Measurements from ENCODE around the gene FAM174B.

The FAM174B gene

DNA sequence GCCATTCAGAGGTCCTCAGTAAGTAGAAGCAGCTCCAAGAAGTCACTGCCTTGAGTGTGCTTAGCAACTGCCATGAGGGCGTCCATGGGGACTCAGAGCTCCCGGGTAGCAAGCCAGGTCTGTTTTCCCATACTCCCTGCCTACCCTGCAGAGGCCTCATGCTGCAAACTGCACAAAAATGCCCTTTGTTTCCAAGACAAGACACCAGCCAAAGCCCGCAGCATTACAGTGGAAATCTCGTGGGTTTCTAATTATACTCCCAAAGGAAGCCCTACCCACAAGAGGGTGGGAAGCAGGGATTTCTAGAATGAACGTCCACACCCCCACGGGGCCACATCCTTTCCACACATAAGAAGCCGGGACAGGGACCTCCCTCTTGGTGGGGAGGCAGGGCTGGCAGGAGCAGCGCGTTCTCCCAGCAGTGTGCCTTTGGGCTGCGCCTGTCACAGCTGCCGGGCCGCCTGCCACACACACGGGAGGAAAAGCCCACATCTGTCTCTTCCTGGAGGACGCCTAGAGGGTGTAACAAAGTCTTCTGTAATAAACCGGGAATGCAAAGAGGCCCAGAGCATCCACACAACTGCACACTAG lies 31.1 kb downstream of the FAM174B start:
- TF ChIP-seq POLR2AphosphoS5 (IDR thresholded peaks at IDR 0.05; ENCODE audit: low read depth, low read length): no peak
- no peak for TF ChIP-seq TAF1 (IDR thresholded peaks at IDR 0.05; ENCODE audit: borderline replicate concordance, low read depth, low read length)
- TF ChIP-seq POLR2A (IDR thresholded peaks at IDR 0.05; ENCODE audit: low read depth, low read length): no peak
- FAIRE-seq: no peak
- DNase-seq (ENCODE audit: insufficient read length): no peak

- FAIRE-seq (no peak), DNase-seq (ENCODE audit: insufficient read length) (no peak)
- TF ChIP-seq POLR2AphosphoS5 (IDR thresholded peaks at IDR 0.05; ENCODE audit: low read depth, low read length) (no peak), POLR2A (IDR thresholded peaks at IDR 0.05; ENCODE audit: low read depth, low read length) (no peak), TAF1 (IDR thresholded peaks at IDR 0.05; ENCODE audit: borderline replicate concordance, low read depth, low read length) (no peak)
Observed at GRCh38 chr15:92623435-92623834, 32.1 kb downstream of the FAM174B start.

DNA sequence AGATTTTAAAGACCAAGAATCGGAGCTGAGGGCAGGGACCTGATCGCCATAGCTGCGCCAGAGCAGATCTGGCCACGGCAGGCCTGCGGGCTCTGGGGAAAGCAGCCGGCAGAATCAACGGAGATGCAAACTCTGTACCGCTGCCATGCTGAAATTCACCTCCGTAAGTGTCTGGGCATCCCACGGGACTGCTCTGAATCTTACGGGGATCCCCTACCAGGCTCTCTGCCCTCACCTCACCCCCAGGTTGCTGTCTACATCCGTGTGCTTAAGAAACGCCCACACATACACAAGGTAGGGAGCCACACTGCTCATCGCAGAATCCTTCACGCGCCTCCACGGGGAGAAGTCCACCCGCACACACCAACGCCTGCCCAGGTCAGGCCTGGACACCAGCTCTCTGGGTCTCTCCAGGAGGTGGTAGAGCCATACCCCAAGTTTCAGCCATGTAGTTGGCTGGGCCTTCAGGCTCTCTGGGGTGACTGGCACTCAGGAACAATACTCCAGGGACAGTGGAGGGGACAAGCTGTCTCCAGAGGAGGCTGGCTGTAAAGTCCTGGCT lies 33.5 kb downstream of the FAM174B start:
- no peak for DNase-seq (ENCODE audit: insufficient read length)
- no peak for FAIRE-seq

GRCh38 chr15:92620991-92621390 lies 34.6 kb downstream of the FAM174B start:
- DNase-seq (ENCODE audit: insufficient read length) (no peak), FAIRE-seq (no peak)
- TF ChIP-seq POLR2A (IDR thresholded peaks at IDR 0.05; ENCODE audit: low read depth, low read length) (no peak), TAF1 (IDR thresholded peaks at IDR 0.05; ENCODE audit: borderline replicate concordance, low read depth, low read length) (no peak), POLR2AphosphoS5 (IDR thresholded peaks at IDR 0.05; ENCODE audit: low read depth, low read length) (no peak)

More for the DNA sequence above, 33.5 kb downstream of the FAM174B start:
- no peak for TF ChIP-seq POLR2A (IDR thresholded peaks at IDR 0.05; ENCODE audit: low read depth, low read length)
- no peak for TF ChIP-seq TAF1 (IDR thresholded peaks at IDR 0.05; ENCODE audit: borderline replicate concordance, low read depth, low read length)
- no peak for TF ChIP-seq POLR2AphosphoS5 (IDR thresholded peaks at IDR 0.05; ENCODE audit: low read depth, low read length)

- DNase-seq (ENCODE audit: insufficient read length) (no peak), FAIRE-seq (no peak)
- TF ChIP-seq TAF1 (IDR thresholded peaks at IDR 0.05; ENCODE audit: borderline replicate concordance, low read depth, low read length) (no peak), POLR2A (IDR thresholded peaks at IDR 0.05; ENCODE audit: low read depth, low read length) (no peak), POLR2AphosphoS5 (IDR thresholded peaks at IDR 0.05; ENCODE audit: low read depth, low read length) (no peak)
Observed at GRCh38 chr15:92619145-92620101, 36.2 kb downstream of the FAM174B start.

DNA sequence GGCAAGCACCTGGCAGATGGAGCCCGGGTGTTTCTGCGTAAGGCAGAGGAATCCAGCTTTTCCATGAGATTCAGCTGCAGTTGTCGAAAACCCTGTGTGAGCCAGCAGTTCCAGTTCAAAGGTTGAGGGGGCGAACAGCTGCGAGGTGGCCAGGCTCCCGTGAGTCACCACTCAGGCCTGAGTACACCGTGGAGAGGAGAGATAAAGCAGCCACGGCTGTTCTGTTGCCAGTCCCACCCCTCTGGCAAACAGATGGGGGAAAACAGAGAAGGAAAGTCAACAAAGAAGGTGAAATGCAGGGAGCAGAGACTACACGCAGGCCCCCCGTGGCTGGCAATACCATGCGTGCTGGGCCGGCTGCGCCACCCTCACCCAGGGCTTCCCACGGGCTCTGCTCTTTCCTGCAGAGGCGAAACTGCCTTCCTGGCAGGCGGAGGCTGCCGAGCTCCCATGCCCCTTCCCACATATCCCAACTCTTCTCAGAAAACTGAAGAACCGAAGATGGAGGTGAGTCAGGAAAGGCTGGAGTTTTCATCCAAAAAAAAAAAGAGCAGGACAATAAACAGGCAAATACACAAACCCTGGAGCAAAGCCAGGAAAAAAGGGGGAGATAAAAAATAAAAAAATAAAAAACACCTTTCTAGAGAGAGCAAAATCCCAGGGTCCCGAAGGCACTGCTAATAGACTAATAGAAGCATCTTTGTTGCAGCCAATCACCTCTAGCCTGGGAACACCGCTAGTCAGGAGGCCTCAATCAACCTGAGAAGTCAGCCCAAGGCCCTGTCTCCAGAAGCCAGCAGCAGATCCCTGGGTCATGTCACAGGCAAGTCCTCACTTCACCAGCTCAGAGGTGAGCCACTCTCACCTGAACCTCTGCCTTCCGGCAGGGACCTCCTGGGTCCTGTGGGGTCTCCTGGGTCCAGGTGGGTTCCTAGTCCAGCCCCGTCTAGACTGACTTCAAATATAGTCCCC lies 37.7 kb downstream of the FAM174B start:
- DNase-seq (ENCODE audit: insufficient read length) (no peak), FAIRE-seq (no peak)
- TF ChIP-seq TAF1 (IDR thresholded peaks at IDR 0.05; ENCODE audit: borderline replicate concordance, low read depth, low read length) (no peak), POLR2A (IDR thresholded peaks at IDR 0.05; ENCODE audit: low read depth, low read length) (no peak), POLR2AphosphoS5 (IDR thresholded peaks at IDR 0.05; ENCODE audit: low read depth, low read length) (no peak)

DNA sequence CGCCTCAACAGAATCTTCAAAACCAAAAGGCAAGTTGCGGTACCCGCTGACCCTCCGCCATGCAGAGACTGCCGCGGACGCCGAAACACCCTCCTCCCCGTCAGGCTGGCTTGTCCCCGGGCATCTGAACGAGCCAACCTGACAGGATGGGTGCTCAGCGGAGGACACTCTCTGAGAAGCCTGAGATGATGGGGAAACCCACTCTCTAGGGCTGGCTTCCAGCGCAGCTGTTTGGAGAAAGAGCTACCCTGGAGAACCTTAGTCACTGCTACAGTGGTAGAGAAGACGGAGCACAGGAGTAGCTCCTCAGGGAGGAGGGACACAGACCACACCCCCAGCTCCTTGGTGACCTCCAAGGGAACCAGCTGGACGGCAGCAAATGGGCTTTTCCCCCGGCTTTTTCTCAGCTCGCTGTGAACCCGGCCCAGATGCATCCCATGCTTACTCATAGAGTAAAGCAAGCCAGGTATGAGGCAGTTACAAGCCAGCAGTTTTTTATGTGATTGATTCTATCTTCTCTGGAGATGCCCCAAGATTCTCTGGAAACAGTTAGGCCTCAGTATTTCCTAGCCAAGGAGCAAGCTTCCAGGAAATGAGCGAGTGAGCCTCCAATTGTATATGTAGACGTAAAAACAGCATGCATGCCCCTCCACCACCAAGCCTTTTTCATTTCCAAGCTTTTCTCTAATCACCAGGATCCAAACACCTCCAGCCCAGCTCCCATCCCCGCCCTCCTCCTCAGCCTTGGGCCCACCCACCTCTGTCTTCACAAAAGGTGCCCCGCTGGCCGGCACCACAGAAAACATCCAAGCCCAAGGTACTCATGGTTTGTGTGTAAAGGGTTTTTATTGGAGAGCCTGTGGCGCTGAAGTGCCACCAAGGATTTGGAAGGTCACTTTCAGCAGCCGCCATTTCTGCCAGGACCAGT lies 38.7 kb downstream of the FAM174B start:
- FAIRE-seq (no peak), DNase-seq (ENCODE audit: insufficient read length) (no peak)
- no peak for TF ChIP-seq TAF1 (IDR thresholded peaks at IDR 0.05; ENCODE audit: borderline replicate concordance, low read depth, low read length)
- TF ChIP-seq POLR2AphosphoS5 (IDR thresholded peaks at IDR 0.05; ENCODE audit: low read depth, low read length): no peak
- TF ChIP-seq POLR2A (IDR thresholded peaks at IDR 0.05; ENCODE audit: low read depth, low read length): no peak

GRCh38 chr15:92614791-92615785 lies 40.5 kb downstream of the FAM174B start:
- TF ChIP-seq POLR2AphosphoS5 (IDR thresholded peaks at IDR 0.05; ENCODE audit: low read depth, low read length): no peak
- no peak for TF ChIP-seq TAF1 (IDR thresholded peaks at IDR 0.05; ENCODE audit: borderline replicate concordance, low read depth, low read length)
- TF ChIP-seq POLR2A (IDR thresholded peaks at IDR 0.05; ENCODE audit: low read depth, low read length): no peak
- DNase-seq (ENCODE audit: insufficient read length) (no peak), FAIRE-seq (no peak)

DNA sequence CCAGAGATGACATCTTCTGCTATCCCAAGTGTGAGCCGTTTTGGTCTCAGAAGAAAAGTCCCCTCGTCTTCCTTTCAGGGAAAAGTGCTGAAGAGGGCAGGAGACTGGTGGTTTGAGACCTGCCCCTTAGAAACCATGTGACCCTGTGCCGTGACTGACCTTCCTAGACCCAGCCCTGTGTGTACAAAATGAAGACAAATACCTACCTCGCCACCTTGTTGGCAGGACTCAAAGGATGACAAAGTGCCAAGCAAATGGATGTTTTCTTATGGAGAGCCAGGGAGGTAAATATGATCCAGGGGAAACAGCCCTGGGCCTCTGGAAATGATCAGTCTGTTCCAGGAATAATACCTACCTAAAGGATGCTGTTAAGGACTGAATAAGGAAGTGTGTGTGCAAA lies 41.3 kb downstream of the FAM174B start:
- no peak for TF ChIP-seq POLR2A (IDR thresholded peaks at IDR 0.05; ENCODE audit: low read depth, low read length)
- TF ChIP-seq TAF1 (IDR thresholded peaks at IDR 0.05; ENCODE audit: borderline replicate concordance, low read depth, low read length): no peak
- no peak for TF ChIP-seq POLR2AphosphoS5 (IDR thresholded peaks at IDR 0.05; ENCODE audit: low read depth, low read length)
- FAIRE-seq (no peak), DNase-seq (ENCODE audit: insufficient read length) (no peak)

Data from GM12892 (cell line).